ENCODE results near the gene CEACAM16. TPM values are rescaled to one million over a fixed set of nuclear protein-coding genes. Genes with fewer than 3 reads are reported as not detected.

CEACAM16 gene
- total and polyA plus RNA-seq, 7 donors, result 0.03 to 0.08 TPM; not detected in 5

DNA sequence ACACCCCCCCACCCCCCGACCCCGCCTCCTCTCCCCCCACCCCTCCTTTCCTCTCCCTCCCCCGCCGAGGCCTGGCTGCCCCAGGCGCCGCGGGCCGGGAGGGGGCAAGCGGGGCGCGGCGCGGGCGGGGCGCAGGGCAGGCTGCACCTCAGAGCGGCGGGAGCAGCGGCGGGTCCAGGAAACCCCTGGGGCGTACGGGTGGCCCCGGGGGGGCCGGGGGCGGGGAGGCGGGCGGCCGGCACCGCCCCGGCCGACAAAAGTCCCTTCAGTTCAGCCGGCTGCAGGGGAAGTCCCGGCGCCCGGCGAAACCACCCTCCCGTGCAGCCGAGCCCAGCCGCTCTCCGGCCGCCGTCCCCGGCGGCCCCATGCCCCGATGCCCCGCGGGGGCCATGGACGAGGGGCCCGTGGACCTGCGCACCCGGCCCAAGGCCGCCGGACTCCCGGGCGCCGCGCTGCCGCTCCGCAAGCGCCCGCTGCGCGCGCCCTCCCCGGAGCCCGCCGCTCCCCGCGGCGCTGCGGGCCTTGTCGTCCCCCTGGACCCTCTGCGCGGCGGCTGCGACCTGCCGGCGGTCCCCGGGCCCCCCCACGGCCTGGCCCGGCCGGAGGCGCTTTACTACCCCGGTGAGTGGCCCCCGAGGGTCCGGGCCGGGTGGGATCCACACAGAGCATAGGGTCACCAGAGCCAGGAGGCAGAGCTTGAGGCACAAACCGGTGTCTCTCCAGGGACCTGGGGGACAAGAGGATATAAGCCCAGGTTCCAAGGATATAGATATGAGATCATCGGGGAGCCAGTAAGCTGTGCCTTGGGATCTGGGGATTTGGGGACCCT, 49.7 kb downstream of the CEACAM16 start, which contains the start of gene BCL3:
Gene BCL3, plus strand, starts transcription at position 283 of the 829 bp plus-strand sequence. Its CDS starts 83 bp downstream, at position 366.
- 1% methylated on average over 22 to 79 of the region's 88 CpGs for WGBS, 3 donors
- peak within 1 kb of the TSS; percentile 94 for H3K27ac ChIP-seq
- intact Hi-C loops (cut with DNase I), result loop anchor here in 1 of 2 donors (10.0 kb wide), 1 partner anchor 1036 kb away; the partner anchor contains the start of gene DMPK
- DNase-seq (peak; percentile 84 to 85), ATAC-seq (peak; percentile 46 to 65 (median 54))
- H3K4me1 ChIP-seq, result peaks cover 42% of the 10 kb centered on the region
- peaks cover 3 to 36% of the 10 kb centered on the region in 2 donors for H3K36me3 ChIP-seq (ENCODE audit: insufficient read depth in 1 of 2, low read depth in 1 of 2)
- H3K27me3 ChIP-seq (ENCODE audit: insufficient read depth in 3 of 3, low read length in 2 of 3), result no peaks in the 10 kb centered on the region
- TF ChIP-seq, protein P1, sequence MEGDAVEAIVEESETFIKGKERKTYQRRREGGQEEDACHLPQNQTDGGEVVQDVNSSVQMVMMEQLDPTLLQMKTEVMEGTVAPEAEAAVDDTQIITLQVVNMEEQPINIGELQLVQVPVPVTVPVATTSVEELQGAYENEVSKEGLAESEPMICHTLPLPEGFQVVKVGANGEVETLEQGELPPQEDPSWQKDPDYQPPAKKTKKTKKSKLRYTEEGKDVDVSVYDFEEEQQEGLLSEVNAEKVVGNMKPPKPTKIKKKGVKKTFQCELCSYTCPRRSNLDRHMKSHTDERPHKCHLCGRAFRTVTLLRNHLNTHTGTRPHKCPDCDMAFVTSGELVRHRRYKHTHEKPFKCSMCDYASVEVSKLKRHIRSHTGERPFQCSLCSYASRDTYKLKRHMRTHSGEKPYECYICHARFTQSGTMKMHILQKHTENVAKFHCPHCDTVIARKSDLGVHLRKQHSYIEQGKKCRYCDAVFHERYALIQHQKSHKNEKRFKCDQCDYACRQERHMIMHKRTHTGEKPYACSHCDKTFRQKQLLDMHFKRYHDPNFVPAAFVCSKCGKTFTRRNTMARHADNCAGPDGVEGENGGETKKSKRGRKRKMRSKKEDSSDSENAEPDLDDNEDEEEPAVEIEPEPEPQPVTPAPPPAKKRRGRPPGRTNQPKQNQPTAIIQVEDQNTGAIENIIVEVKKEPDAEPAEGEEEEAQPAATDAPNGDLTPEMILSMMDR (IDR thresholded peaks at IDR 0.05), result peak; percentile 9
- H3K9me3 ChIP-seq, result no peaks in the 10 kb centered on the region
- peak within 1 kb of the TSS; percentile 97 for H3K4me3 ChIP-seq

DNA sequence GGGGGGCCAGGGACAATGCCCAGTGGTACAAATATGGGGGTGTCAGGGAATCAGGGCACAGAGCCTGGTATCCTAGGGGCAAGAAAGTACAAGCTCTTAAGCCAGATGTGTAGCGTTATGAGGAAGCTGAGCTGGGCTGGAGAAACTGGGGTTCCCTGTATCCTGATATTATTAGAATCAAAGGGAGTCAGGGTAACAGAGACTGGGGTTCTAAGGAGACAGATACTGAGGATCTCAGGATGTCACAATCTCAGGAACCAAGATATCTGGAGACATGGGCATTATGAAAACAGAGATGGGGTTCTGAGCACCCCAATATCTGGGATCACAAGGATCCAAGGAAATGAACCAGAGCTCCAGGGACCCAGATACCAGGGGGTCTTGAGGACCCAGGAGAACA, 50.3 kb downstream of the CEACAM16 start:
- ATAC-seq (no peak), DNase-seq (no peak)
- no peaks in the 10 kb centered on the region for H3K9me3 ChIP-seq
- 5 to 6% (median 5%) methylated on average over 1 of the region's 1 CpG for WGBS, 3 donors
- intact Hi-C loops (cut with DNase I), result loop anchor here in 1 of 2 donors (10.0 kb wide), 1 partner anchor 1036 kb away; the partner anchor contains the start of gene DMPK
- peaks cover 3 to 36% of the 10 kb centered on the region in 2 donors for H3K36me3 ChIP-seq (ENCODE audit: insufficient read depth in 1 of 2, low read depth in 1 of 2)
- H3K4me1 ChIP-seq, result peaks cover 36% of the 10 kb centered on the region
- no peaks in the 10 kb centered on the region for H3K27me3 ChIP-seq (ENCODE audit: insufficient read depth in 3 of 3, low read length in 2 of 3)
- TF ChIP-seq, protein P1 (IDR thresholded peaks at IDR 0.05), result no peak
- peak overlapping the region; percentile 97 for H3K4me3 ChIP-seq
- peak overlapping the region; percentile 94 for H3K27ac ChIP-seq

DNA sequence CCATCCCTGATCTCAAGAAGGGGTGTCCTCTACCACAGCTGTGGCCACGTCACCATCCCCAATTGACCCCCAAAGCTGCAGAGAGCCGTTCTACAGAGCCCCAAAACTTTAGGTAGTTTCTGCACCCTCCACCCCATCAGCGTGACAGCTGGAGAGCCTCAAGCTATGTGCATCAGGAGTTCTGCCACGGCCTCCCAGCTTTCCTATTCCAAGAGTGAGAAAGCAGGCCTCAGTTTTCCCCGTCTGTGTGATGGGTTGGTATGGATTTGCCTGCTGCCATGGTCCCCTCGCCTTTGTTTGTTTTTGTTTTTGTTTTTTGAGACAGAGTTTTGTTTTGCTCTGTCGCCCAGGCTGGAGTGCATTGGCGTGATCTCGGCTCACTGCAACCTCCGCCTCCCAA, 51.0 kb downstream of the CEACAM16 start:
- Histone ChIP-seq H3K4me3 (peak overlapping the region; percentile 97), H3K36me3 (ENCODE audit: insufficient read depth in 1 of 2, low read depth in 1 of 2) (peaks cover 3 to 40% of the 10 kb centered on the region in 2 donors), H3K9me3 (no peaks in the 10 kb centered on the region), H3K27me3 (ENCODE audit: insufficient read depth in 3 of 3, low read length in 2 of 3) (no peaks in the 10 kb centered on the region), H3K4me1 (peaks cover 36% of the 10 kb centered on the region), H3K27ac (peak overlapping the region; percentile 94)
- intact Hi-C loops (cut with DNase I), result loop anchor here in 1 of 2 donors (10.0 kb wide), 1 partner anchor 1035 kb away; the partner anchor contains the start of gene DMPK
- 63 to 77% (median 64%) methylated on average over 10 of the region's 10 CpGs for WGBS, 3 donors
- no peak for DNase-seq
- no peak for ATAC-seq
- TF ChIP-seq, protein P1 (IDR thresholded peaks at IDR 0.05), result no peak

DNA sequence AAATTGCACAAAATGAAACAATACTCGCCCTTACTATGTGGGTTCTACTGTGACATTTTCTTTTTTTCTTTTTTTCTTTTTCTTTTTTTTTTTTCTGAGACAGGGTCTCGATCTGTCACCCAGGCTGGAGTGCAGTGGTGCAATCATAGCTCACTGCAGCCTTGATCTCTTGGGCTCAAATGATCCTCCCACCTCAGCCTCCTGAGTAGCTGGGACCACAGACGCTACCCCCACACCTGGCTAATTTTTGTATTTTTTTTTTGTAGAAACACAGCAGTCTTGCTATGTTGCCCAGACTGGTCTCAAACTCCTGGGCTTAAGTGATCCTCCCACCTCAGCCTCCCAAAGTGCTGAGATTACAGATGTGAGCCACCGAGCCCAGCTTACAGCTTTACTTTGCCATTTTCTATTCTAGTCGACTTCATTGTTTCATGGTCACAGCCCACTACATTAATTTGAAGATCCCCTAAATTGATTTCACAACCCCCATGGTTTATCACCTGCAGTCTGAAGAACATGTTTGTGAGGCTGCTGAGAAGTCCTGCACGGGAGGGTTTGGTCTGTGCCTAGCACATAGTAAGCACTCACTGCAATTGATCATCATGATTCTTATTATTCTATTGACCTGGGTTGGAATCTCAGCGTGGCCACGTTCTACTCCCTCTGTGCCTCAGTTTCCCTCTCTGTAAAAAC, 53.3 kb downstream of the CEACAM16 start:
- Histone ChIP-seq H3K27ac (peak overlapping the region; percentile 95), H3K27me3 (ENCODE audit: insufficient read depth in 3 of 3, low read length in 2 of 3) (no peaks in the 10 kb centered on the region), H3K36me3 (ENCODE audit: insufficient read depth in 1 of 2, low read depth in 1 of 2) (peaks cover 3 to 56% of the 10 kb centered on the region in 2 donors), H3K9me3 (no peaks in the 10 kb centered on the region), H3K4me3 (peak overlapping the region; percentile 97), H3K4me1 (peaks cover 49% of the 10 kb centered on the region)
- ATAC-seq, result no peak
- DNase-seq, result no peak
- intact Hi-C loops (cut with DNase I), result no loop called here
- TF ChIP-seq, protein P1 (IDR thresholded peaks at IDR 0.05), result no peak
- 59 to 69% (median 60%) methylated on average over 8 of the region's 8 CpGs for WGBS, 3 donors

All from psoas muscle (tissue), 8 donors.